PFSK-1 (cell line): Measurements from ENCODE around the gene AKIRIN2. TPM values are rescaled to one million over a fixed set of nuclear protein-coding genes. Genes with fewer than 3 reads are reported as not detected.
A peak's percentile ranks its signal among the peaks of the same experiment; 100 is the strongest.

Experiments
- FOXP2 ChIP-seq: optimal IDR thresholded peaks from 2 replicates; pipeline ENCODE3; 2011; ENCODE audit warnings: borderline replicate concordance, control low read depth, inconsistent platforms; ENCODE audit not compliant: insufficient read depth; ENCODE audit errors: extremely low read length, extremely low read depth
- POLR2AphosphoS5 ChIP-seq: IDR thresholded peaks from 2 replicates; pipeline ENCODE4 v1.6.1; 2012; ENCODE audit warnings: low read depth, mild to moderate bottlenecking, control low read depth, low read length, moderate library complexity
- SIN3A ChIP-seq: IDR thresholded peaks from 2 replicates; pipeline ENCODE4 v1.6.1; 2012; ENCODE audit warnings: mild to moderate bottlenecking, low read length, moderate library complexity, borderline replicate concordance; ENCODE audit not compliant: insufficient read depth
- TAF1 ChIP-seq: IDR thresholded peaks from 2 replicates; pipeline ENCODE4 v1.6.1; 2012; ENCODE audit warnings: low read length, control low read depth, borderline replicate concordance; ENCODE audit not compliant: insufficient read depth
- polyA plus RNA-seq: library from polyadenylated mRNA; unstranded; fragments of >200 nt; gene quantifications from one replicate; pipeline ENCODE4 v1.2.1, GENCODE V29; 2012; ENCODE audit warnings: low read depth, missing spikeins; ENCODE audit not compliant: insufficient read length
- TF ChIP-seq, protein P1 (sequence below), 2 experiments: IDR thresholded peaks; 2 replicates each; pipeline versions ENCODE4 v1.6.1 to v1.8.0; 2011 to 2012; ENCODE audit warnings: low read depth in 2 of 2, low read length in 2 of 2, control low read depth in 1 of 2, inconsistent platforms in 1 of 2, mild to moderate bottlenecking in 1 of 2, moderate library complexity in 1 of 2; ENCODE audit not compliant: insufficient read depth in 1 of 2

AKIRIN2 gene
- 75.4 TPM for polyA plus RNA-seq

DNA sequence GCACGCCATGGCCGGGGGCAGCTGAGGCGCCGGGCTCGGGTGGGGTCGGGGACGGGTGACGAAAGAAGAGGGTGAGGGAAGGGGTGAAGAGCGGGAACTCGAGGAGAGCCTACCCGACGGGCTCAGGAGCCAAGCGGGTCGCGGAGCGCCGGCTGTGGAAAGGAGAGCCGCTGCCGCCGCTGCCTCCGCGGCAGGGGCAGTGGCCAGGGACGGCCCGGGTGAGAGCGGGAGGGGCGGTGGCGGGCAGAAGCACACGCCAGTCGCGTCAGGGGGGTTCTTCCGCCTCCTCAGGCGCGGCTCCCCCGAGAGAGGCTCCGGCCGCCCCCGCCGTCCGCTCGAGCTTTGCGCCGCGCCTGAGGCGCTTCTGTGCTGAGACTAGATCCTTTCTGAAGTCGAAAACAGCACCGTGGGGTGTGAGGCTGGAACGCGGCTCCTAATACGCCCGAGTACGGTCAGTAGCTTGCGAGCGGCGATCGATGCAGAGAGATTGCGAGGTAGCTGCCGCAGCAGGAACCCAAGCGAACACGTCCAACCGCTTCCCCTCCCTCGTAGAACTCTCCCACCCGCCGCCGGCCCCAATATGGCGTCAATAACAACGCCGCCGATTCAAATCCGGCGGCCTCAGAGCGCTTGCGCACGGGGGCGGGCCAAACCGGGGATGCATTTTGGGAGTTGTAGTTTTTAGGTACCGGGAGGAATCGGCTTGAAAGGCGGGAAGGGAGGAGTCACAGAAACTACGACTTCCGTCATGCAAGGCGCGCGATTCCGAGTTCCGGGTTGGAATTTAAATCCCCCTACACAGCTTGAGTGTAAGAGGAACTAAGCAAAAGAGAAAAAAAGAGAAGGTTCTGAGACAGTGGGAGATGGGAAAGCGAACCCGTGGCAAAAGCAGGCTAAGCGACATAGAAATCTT is at the start of gene AKIRIN2:
Gene AKIRIN2 (minus strand): TSS at position 558 of the 913 bp plus-strand sequence. CDS start 549 bp downstream, at position 9.
- TF ChIP-seq SIN3A, result peak; percentile 94; the same call in 1 of the 2 replicates
- peak; percentile 94 for TF ChIP-seq POLR2AphosphoS5
- TF ChIP-seq, protein P1, sequence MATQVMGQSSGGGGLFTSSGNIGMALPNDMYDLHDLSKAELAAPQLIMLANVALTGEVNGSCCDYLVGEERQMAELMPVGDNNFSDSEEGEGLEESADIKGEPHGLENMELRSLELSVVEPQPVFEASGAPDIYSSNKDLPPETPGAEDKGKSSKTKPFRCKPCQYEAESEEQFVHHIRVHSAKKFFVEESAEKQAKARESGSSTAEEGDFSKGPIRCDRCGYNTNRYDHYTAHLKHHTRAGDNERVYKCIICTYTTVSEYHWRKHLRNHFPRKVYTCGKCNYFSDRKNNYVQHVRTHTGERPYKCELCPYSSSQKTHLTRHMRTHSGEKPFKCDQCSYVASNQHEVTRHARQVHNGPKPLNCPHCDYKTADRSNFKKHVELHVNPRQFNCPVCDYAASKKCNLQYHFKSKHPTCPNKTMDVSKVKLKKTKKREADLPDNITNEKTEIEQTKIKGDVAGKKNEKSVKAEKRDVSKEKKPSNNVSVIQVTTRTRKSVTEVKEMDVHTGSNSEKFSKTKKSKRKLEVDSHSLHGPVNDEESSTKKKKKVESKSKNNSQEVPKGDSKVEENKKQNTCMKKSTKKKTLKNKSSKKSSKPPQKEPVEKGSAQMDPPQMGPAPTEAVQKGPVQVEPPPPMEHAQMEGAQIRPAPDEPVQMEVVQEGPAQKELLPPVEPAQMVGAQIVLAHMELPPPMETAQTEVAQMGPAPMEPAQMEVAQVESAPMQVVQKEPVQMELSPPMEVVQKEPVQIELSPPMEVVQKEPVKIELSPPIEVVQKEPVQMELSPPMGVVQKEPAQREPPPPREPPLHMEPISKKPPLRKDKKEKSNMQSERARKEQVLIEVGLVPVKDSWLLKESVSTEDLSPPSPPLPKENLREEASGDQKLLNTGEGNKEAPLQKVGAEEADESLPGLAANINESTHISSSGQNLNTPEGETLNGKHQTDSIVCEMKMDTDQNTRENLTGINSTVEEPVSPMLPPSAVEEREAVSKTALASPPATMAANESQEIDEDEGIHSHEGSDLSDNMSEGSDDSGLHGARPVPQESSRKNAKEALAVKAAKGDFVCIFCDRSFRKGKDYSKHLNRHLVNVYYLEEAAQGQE (IDR thresholded peaks at IDR 0.05; ENCODE audit: insufficient read depth in 1 of 2, low read depth in 2 of 2, low read length in 2 of 2), result no peak
- no peak for TF ChIP-seq FOXP2
- peak; percentile 95 for TF ChIP-seq TAF1

DNA sequence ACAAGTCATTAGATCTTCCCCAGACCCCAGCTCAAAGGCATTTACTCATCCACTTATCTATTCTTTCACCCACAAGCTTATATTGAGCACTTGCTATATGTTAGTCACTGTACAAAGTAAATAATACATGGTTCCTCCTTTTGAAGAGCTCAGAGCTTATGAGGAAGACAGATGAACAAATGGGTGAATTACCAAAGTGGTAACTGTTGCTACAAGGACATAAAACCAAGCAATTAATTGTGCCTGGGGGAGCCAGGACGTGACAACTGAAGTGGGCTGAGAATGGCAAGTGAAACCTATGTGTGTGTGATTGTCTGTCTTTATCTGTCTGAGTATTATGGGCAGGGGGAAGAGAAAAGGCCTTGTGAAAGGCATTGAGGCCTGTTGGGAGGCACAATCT is 45.6 kb upstream of the AKIRIN2 start:
- TF ChIP-seq TAF1 (no peak), SIN3A (no peak)
- TF ChIP-seq, protein P1 (IDR thresholded peaks at IDR 0.05; ENCODE audit: insufficient read depth in 1 of 2, low read depth in 2 of 2, low read length in 2 of 2), result no peak

GRCh38 chr6:87745966-87746721 is 44.1 kb upstream of the AKIRIN2 start:
- TF ChIP-seq FOXP2 (no peak), SIN3A (no peak), POLR2AphosphoS5 (no peak), TAF1 (no peak)
- TF ChIP-seq, protein P1 (IDR thresholded peaks at IDR 0.05; ENCODE audit: insufficient read depth in 1 of 2, low read depth in 2 of 2, low read length in 2 of 2), result no peak

- no peak for TF ChIP-seq SIN3A
- no peak for TF ChIP-seq TAF1
- TF ChIP-seq, protein P1 (IDR thresholded peaks at IDR 0.05; ENCODE audit: insufficient read depth in 1 of 2, low read depth in 2 of 2, low read length in 2 of 2), result no peak
- TF ChIP-seq FOXP2, result no peak
- TF ChIP-seq POLR2AphosphoS5, result no peak
These were observed 41.4 kb upstream of the AKIRIN2 start for GRCh38 chr6:87743454-87743853.
